ENCODE results near the gene PELI2.

DNA sequence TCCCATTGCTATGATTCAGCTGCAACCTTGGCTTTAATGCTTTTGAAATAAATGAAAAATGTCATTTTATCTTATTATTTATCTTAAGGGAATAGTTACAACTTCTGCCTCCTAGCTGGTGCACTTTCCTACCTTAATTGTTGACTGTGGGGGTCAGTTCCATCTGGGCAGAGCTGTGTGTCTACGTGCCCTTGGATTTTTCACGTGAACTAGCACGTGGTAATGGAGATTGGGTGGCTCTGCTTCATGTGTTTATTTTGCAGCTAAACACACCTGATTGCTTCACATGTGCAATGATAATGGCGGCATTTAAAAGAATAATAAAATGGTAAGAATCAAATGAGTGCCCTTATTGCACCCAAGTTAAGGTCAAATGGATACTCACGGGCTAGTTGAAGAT, 10.6 kb upstream of the PELI2 start:
- TF ChIP-seq, protein P1, sequence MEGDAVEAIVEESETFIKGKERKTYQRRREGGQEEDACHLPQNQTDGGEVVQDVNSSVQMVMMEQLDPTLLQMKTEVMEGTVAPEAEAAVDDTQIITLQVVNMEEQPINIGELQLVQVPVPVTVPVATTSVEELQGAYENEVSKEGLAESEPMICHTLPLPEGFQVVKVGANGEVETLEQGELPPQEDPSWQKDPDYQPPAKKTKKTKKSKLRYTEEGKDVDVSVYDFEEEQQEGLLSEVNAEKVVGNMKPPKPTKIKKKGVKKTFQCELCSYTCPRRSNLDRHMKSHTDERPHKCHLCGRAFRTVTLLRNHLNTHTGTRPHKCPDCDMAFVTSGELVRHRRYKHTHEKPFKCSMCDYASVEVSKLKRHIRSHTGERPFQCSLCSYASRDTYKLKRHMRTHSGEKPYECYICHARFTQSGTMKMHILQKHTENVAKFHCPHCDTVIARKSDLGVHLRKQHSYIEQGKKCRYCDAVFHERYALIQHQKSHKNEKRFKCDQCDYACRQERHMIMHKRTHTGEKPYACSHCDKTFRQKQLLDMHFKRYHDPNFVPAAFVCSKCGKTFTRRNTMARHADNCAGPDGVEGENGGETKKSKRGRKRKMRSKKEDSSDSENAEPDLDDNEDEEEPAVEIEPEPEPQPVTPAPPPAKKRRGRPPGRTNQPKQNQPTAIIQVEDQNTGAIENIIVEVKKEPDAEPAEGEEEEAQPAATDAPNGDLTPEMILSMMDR (optimal IDR thresholded peaks at IDR 0.05 in 1 of 3, IDR thresholded peaks at IDR 0.05 in 1 of 3, conservative IDR thresholded peaks at IDR 0.05 in 1 of 3; ENCODE audit: extremely low read depth in 1 of 3, insufficient read depth in 2 of 3, low read length in 3 of 3), result no peak
- TF ChIP-seq EZH2 (IDR thresholded peaks at IDR 0.05; ENCODE audit: low read length), result no peak

Measured in keratinocyte (primary cell).